GM06990 (cell line): Measurements from ENCODE around the gene LPCAT1.

Source experiments
- DNase-seq: peaks from one replicate; pipeline ENCODE4 v3.0.0-alpha.2; 2011; ENCODE audit not compliant: insufficient read length; ENCODE audit errors: extremely low read depth
- H3K27me3 ChIP-seq: replicated peaks from 2 replicates; pipeline ENCODE4 v1.6.0; 2011; ENCODE audit warnings: low read length; ENCODE audit not compliant: control insufficient read depth, insufficient read depth
- H3K36me3 ChIP-seq: 2 replicates; pipeline ENCODE4 v1.5.1; 2011; ENCODE audit warnings: low read length; ENCODE audit not compliant: control insufficient read depth, insufficient read depth
- H3K4me3 ChIP-seq: replicated peaks from 2 replicates; pipeline ENCODE4 v1.5.1; 2011; ENCODE audit warnings: low read depth, mild to moderate bottlenecking, control low read depth, low read length
- TF ChIP-seq, protein P1 (sequence below): IDR thresholded peaks from 2 replicates; pipeline ENCODE4 v1.5.1; 2011; ENCODE audit warnings: low read length, control low read depth, mild to moderate bottlenecking, inconsistent platforms; ENCODE audit not compliant: insufficient read depth, poor library complexity, severe bottlenecking

Gene LPCAT1

DNA sequence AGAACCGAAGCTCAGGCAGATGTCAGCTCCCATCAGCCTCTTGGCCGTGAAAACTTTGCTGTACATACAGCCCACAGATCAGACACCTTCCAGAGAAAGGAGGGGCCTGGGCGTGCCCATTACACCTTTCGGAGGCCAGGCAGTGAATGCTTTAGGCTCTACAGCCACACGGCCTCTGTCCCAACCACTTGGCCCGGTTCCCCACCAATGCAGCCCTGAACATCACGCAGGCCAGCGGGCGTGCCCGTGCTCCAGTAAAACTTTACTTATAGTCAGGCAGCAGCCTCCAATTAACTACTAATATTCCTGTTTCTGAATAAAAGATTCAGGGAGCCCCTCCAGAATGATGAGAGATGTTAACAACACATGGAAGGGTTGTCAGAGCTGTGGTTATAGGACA is 23.9 kb downstream of the LPCAT1 start:
- Histone ChIP-seq H3K36me3 (peaks cover 17% of the 10 kb centered on the region), H3K27me3 (no peaks in the 10 kb centered on the region), H3K4me3 (no peak overlapping the region)
- TF ChIP-seq, protein P1, sequence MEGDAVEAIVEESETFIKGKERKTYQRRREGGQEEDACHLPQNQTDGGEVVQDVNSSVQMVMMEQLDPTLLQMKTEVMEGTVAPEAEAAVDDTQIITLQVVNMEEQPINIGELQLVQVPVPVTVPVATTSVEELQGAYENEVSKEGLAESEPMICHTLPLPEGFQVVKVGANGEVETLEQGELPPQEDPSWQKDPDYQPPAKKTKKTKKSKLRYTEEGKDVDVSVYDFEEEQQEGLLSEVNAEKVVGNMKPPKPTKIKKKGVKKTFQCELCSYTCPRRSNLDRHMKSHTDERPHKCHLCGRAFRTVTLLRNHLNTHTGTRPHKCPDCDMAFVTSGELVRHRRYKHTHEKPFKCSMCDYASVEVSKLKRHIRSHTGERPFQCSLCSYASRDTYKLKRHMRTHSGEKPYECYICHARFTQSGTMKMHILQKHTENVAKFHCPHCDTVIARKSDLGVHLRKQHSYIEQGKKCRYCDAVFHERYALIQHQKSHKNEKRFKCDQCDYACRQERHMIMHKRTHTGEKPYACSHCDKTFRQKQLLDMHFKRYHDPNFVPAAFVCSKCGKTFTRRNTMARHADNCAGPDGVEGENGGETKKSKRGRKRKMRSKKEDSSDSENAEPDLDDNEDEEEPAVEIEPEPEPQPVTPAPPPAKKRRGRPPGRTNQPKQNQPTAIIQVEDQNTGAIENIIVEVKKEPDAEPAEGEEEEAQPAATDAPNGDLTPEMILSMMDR = no peak
- no peak for DNase-seq

DNA sequence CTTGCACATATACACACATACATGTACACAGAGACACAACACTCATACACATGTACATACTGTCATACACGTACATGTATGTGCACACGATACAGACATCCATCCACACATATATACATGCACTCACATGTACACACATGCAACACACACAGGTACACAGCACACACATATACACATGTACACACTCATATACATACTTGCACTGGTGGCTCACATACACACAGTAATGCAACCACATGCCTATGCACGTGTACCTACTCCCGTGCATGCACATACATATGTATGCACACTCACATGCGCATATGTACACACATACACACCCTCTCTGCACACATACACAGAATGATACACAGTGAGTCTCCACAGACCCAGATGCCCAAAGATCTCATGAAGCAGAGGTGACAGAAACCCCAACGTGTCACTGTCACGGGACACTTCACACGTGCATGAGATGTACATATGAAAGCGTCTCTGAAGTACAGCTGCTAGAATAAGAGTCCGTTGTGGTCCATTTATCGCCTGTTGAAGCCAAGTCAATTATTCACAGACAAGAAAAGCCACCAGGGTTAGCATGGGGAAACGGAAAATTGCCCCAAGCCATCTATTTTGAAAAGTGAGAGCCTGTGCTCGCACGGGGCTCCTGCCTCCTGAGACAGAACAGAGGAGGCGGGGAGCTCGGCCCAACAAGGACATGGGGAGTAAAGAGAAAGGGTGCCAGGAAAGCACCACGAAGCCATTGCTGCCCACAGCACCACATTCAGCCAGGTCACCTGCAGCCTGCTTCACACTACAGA is 24.9 kb downstream of the LPCAT1 start:
- DNase-seq = peak; percentile 72
- TF ChIP-seq, protein P1 = no peak
- Histone ChIP-seq H3K4me3 (peak overlapping the region; percentile 32), H3K36me3 (peaks cover 20% of the 10 kb centered on the region), H3K27me3 (no peaks in the 10 kb centered on the region)

DNA sequence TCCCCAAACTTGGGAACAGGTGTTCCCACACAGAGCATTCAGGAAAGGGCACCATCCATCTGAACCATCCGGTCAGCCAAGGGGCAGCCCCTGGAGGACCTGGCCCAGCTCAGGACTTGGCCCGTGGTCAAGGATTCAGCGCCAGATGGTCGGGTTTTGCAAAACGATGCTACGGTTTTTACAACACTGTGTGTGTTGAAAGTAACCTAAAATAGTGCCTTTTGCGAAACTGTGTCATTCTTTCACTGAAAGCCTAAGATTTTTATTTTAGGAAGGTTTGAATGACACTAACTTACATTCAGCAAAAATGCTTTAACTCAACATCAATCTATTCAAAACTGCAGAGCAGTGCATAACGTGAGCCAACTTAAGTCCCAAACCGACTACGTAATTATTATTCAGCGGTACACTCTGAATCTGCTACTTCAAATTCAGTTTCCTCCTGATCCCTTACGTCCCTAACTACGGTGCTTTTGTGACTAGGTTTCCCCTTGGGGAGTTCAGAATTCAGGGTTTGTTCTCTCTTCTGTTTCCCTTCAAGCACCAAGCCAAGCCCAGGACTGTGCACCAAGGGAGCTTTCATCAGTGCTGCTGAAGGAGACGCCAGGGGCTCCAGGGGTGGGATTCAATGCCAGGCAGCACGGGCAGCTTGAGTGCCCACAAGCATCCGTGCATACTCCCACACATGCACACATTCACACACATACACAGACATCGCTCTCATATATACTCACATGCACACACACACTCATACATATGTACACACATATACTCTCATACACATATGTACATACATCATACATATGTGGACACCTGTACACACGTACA is 25.8 kb downstream of the LPCAT1 start:
- peak overlapping the region; percentile 32 for H3K4me3 ChIP-seq
- H3K36me3 ChIP-seq = peaks cover 20% of the 10 kb centered on the region
- no peaks in the 10 kb centered on the region for H3K27me3 ChIP-seq
- DNase-seq = peak; percentile 75
- TF ChIP-seq, protein P1 = no peak

DNA sequence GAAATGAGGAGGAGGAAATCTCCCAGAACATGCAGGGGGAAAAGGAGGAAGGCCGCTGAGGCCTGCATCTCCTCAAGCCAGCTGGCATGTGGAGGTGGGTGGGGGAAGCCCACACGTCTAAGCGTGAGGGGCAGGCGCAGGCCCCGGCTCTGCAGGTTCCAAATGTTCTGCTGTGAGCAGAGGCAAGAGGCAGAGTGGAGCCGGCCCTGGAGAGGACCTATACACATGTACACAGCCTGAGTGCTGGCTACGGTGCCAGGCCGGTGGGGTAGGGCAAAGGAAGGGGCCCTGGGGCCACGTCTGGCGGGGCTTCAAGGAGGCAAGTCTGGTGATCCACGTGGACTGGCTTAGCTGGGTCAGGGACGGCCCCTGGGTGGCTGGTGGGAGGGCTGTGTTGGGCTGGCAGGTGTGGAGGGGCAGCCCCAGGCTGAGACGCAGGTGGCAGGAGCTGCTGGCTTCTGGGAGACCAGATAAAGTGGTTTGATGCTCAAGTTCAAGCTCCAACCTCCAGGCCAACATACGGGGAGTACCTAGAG is 26.4 kb downstream of the LPCAT1 start:
- Histone ChIP-seq H3K36me3 (peaks cover 25% of the 10 kb centered on the region), H3K4me3 (peak overlapping the region; percentile 16; the same call in 1 of the 2 replicates), H3K27me3 (no peaks in the 10 kb centered on the region)
- TF ChIP-seq, protein P1 = no peak
- peak; percentile 84 for DNase-seq

DNA sequence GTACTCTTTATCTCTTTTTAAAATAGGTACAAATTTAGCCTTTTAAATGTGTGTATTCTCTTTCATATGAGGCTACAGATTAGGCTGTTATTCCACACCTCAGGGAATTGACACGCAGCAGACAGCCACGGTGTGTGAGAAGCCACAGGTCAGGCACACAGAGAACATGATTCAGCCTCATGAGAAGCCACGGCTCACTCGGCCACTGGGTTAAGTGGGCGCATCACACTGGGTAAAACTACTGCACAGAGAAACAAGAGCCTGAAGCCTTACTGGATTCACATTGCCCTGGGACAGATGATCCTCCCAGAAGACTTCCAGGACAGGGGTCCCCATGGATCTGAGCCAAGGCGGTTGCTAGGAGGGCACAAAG is 28.2 kb downstream of the LPCAT1 start:
- H3K27me3 ChIP-seq = no peaks in the 10 kb centered on the region
- H3K36me3 ChIP-seq = peaks cover 18% of the 10 kb centered on the region
- DNase-seq = no peak
- H3K4me3 ChIP-seq = peak overlapping the region; percentile 20
- TF ChIP-seq, protein P1 = no peak
